Loucy (cell line): ENCODE data around the gene RTN4.

Experiments used
- H2AFZ ChIP-seq: fragments of 200-600 bp; sonication (generic); 2 replicates; pipeline ENCODE4 v1.6.0; 2016; ENCODE audit warnings: antibody characterized with exemption, mild to moderate bottlenecking, low read length, moderate library complexity
- H3F3A ChIP-seq: fragments of 200-600 bp; 2 replicates; pipeline ENCODE4 v1.6.0; 2016; ENCODE audit warnings: antibody characterized with exemption, low read depth, mild to moderate bottlenecking
- H3K27me3 ChIP-seq: fragments of 200-600 bp; sonication (generic); 2 replicates; pipeline ENCODE4 v1.6.1; 2014; ENCODE audit warnings: low read length, mild to moderate bottlenecking; ENCODE audit not compliant: insufficient read depth, poor library complexity, severe bottlenecking
- H3K36me3 ChIP-seq: fragments of 200-600 bp; sonication (generic); 2 replicates; pipeline ENCODE4 v1.6.1; 2016; ENCODE audit warnings: low read length; ENCODE audit not compliant: insufficient read depth
- H3K4me1 ChIP-seq: fragments of 200-600 bp; sonication (generic); 2 replicates; pipeline ENCODE4 v1.5.1; 2014; ENCODE audit warnings: low read length, mild to moderate bottlenecking; ENCODE audit not compliant: insufficient read depth, poor library complexity, severe bottlenecking
- H3K4me2 ChIP-seq: fragments of 200-600 bp; sonication (generic); 2 replicates; pipeline ENCODE4 v1.6.0; 2014; ENCODE audit warnings: antibody characterized with exemption, low read length, low read depth, mild to moderate bottlenecking; ENCODE audit not compliant: poor library complexity, severe bottlenecking
- H3K4me3 ChIP-seq: fragments of 200-600 bp; sonication (generic); 2 replicates; pipeline ENCODE4 v1.5.1; 2014; ENCODE audit warnings: low read length, mild to moderate bottlenecking, mixed read lengths; ENCODE audit not compliant: poor library complexity, severe bottlenecking
- H3K79me2 ChIP-seq: fragments of 200-600 bp; sonication (generic); 2 replicates; pipeline ENCODE4 v1.6.1; 2014; ENCODE audit warnings: low read length; ENCODE audit not compliant: insufficient read depth
- H3K9ac ChIP-seq: fragments of 200-600 bp; sonication (generic); 2 replicates; pipeline ENCODE4 v1.6.0; 2014; ENCODE audit warnings: mild to moderate bottlenecking, low read depth, low read length, moderate library complexity; ENCODE audit not compliant: poor library complexity, severe bottlenecking
- H3K9me2 ChIP-seq: fragments of 200-600 bp; sonication (generic); replicated peaks from 2 replicates; pipeline ENCODE4 v1.6.1; 2016; ENCODE audit warnings: low read depth, low read length, mixed read lengths
- H3K9me3 ChIP-seq: fragments of 200-600 bp; sonication (generic); 2 replicates; pipeline ENCODE4 v1.6.1; 2014; ENCODE audit warnings: mild to moderate bottlenecking, antibody characterized with exemption, low read length, low read depth; ENCODE audit not compliant: insufficient read depth
- H4K20me1 ChIP-seq: fragments of 200-600 bp; sonication (generic); 2 replicates; pipeline ENCODE4 v1.6.0; 2014; ENCODE audit warnings: antibody characterized with exemption, low read length, mild to moderate bottlenecking; ENCODE audit not compliant: insufficient read depth, poor library complexity, severe bottlenecking
- CTCF ChIP-seq: fragments of 200-600 bp; sonication (generic); conservative IDR thresholded peaks from 2 replicates; pipeline ENCODE4 v1.5.1; 2014; ENCODE audit warnings: mild to moderate bottlenecking, antibody characterized with exemption, low read length
- EZH2phosphoT487 ChIP-seq: fragments of 200-600 bp; IDR thresholded peaks from 2 replicates; pipeline ENCODE4 v1.6.1; 2018; ENCODE audit warnings: antibody characterized with exemption, mild to moderate bottlenecking, moderate library complexity, borderline replicate concordance

The RTN4 gene

GRCh38 chr2:54947136-54947535, 103.1 kb downstream of the RTN4 start:
- H3K9me3 ChIP-seq, result no peaks in the 10 kb centered on the region
- no peaks in the 10 kb centered on the region for H4K20me1 ChIP-seq
- no peaks in the 10 kb centered on the region for H3K36me3 ChIP-seq
- H3K4me3 ChIP-seq, result no peak overlapping the region
- H3K9me2 ChIP-seq, result no peaks in the 10 kb centered on the region
- H3K79me2 ChIP-seq, result no peaks in the 10 kb centered on the region
- no peaks in the 10 kb centered on the region for H3K27me3 ChIP-seq
- H3K9ac ChIP-seq, result no peak overlapping the region
- no peak overlapping the region for H2AFZ ChIP-seq
- H3K4me2 ChIP-seq, result no peak overlapping the region
- peaks cover 19% of the 10 kb centered on the region for H3K4me1 ChIP-seq
- H3F3A ChIP-seq, result no peaks in the 10 kb centered on the region
- no peak for TF ChIP-seq EZH2phosphoT487
- TF ChIP-seq CTCF, result no peak

DNA sequence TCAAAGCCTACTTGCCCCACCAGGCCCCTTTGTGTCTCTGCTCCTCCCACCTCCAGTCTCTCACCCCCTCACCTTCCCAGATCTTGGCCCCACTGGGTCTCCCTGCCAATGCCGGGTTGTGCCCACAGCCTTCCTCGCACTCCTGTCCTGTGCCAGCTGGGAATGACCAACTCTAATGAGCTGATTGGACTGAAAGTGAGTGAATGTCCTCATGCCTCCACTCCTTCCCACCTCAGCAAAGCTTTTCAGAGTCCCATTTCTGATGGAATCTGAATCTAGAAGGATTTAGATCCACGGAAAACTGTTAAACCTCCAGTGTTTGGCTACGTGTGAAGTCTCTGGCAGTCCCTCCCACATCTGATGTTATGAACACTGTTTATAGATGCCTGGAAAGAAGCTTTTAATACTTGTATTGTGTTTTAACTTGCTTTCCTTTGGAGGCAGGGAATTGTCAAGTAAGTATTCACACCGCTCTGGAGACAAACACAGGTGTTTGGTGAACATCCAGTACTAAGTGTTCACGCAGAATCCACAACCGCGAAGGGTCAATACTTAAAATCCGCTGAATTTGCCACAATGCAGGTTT, 103.9 kb downstream of the RTN4 start:
- no peaks in the 10 kb centered on the region for H3K36me3 ChIP-seq
- H3K4me1 ChIP-seq, result peaks cover 16% of the 10 kb centered on the region
- H4K20me1 ChIP-seq, result no peaks in the 10 kb centered on the region
- no peaks in the 10 kb centered on the region for H3F3A ChIP-seq
- no peaks in the 10 kb centered on the region for H3K27me3 ChIP-seq
- no peak overlapping the region for H3K9ac ChIP-seq
- H3K9me2 ChIP-seq, result no peaks in the 10 kb centered on the region
- no peak overlapping the region for H3K4me3 ChIP-seq
- H2AFZ ChIP-seq, result no peak overlapping the region
- H3K4me2 ChIP-seq, result no peak overlapping the region
- no peaks in the 10 kb centered on the region for H3K79me2 ChIP-seq
- no peaks in the 10 kb centered on the region for H3K9me3 ChIP-seq
- no peak for TF ChIP-seq EZH2phosphoT487
- TF ChIP-seq CTCF, result no peak

- no peaks in the 10 kb centered on the region for H3K36me3 ChIP-seq
- no peaks in the 10 kb centered on the region for H4K20me1 ChIP-seq
- H2AFZ ChIP-seq, result no peak overlapping the region
- peaks cover 16% of the 10 kb centered on the region for H3K4me1 ChIP-seq
- H3K27me3 ChIP-seq, result no peaks in the 10 kb centered on the region
- no peaks in the 10 kb centered on the region for H3K79me2 ChIP-seq
- no peaks in the 10 kb centered on the region for H3K9me3 ChIP-seq
- no peak overlapping the region for H3K4me3 ChIP-seq
- TF ChIP-seq EZH2phosphoT487 (no peak), CTCF (no peak)
- H3K4me2 ChIP-seq, result no peak overlapping the region
- H3K9ac ChIP-seq, result no peak overlapping the region
- H3F3A ChIP-seq, result no peaks in the 10 kb centered on the region
- H3K9me2 ChIP-seq, result no peaks in the 10 kb centered on the region
These were observed 104.6 kb downstream of the RTN4 start for GRCh38 chr2:54945391-54946219.
